HepG2 (cell line): ENCODE measurements around the gene RBP5. TPM values are rescaled to one million over a fixed set of nuclear protein-coding genes. Genes with fewer than 3 reads are reported as not detected.

Experiments used
- CEBPG ChIP-seq: IDR thresholded peaks from 2 replicates; pipeline ENCODE4 v1.6.1; 2016
- FOXK1 ChIP-seq: sonication (generic); formaldehyde crosslinking; IDR thresholded peaks from 2 replicates; pipeline ENCODE4 v1.4.0; 2020; ENCODE audit warnings: low read depth, missing genetic modification reagents, borderline replicate concordance
- GPBP1L1 ChIP-seq: sonication (generic); formaldehyde crosslinking; IDR thresholded peaks from 2 replicates; pipeline ENCODE4 v1.5.0; 2020; ENCODE audit warnings: mild to moderate bottlenecking, missing genetic modification reagents
- GTF3A ChIP-seq: sonication (generic); formaldehyde crosslinking; conservative IDR thresholded peaks from 2 replicates; pipeline ENCODE4 v1.4.0; 2020; ENCODE audit warnings: mild to moderate bottlenecking, missing genetic modification reagents
- HBP1 ChIP-seq: IDR thresholded peaks from 2 replicates; pipeline ENCODE4 v1.6.1; 2016; ENCODE audit warnings: low read depth, control low read depth
- HDAC6 ChIP-seq: fragments of 200-600 bp; sonication (generic); IDR thresholded peaks from 2 replicates; pipeline ENCODE4 v1.7.0; 2017; ENCODE audit warnings: mild to moderate bottlenecking, antibody characterized with exemption, low read length, low read depth
- MTF2 ChIP-seq: sonication (generic); formaldehyde crosslinking; IDR thresholded peaks from 2 replicates; pipeline ENCODE4 v1.5.0; 2020; ENCODE audit warnings: missing genetic modification reagents, borderline replicate concordance
- NFYC ChIP-seq: IDR thresholded peaks from 2 replicates; pipeline ENCODE4 v1.6.1; 2016; ENCODE audit warnings: missing genetic modification reagents, missing compliant biosample characterization
- NONO ChIP-seq, 2 experiments: fragments of 450-650 bp in 1 of 2; sonication (generic) in 1 of 2; formaldehyde crosslinking in 1 of 2; IDR thresholded peaks in 1 of 2; conservative IDR thresholded peaks in 1 of 2; 2 replicates each; pipeline versions ENCODE4 v1.6.1 to v1.8.0; 2017 to 2022; ENCODE audit warnings: mild to moderate bottlenecking in 1 of 2, missing genetic modification reagents in 1 of 2, moderate library complexity in 1 of 2
- PAXIP1 ChIP-seq: sonication (generic); formaldehyde crosslinking; conservative IDR thresholded peaks from 2 replicates; pipeline ENCODE4 v1.4.0; 2020; ENCODE audit warnings: mild to moderate bottlenecking, missing genetic modification reagents, moderate library complexity
- PBX3 ChIP-seq: sonication (generic); formaldehyde crosslinking; IDR thresholded peaks from 2 replicates; pipeline ENCODE4 v1.8.1; 2023; ENCODE audit warnings: missing genetic modification reagents, inconsistent platforms, borderline replicate concordance
- RBAK ChIP-seq: sonication (generic); formaldehyde crosslinking; IDR thresholded peaks from 2 replicates; pipeline ENCODE4 v1.5.1; 2020; ENCODE audit warnings: mild to moderate bottlenecking, missing genetic modification reagents
- SP4 ChIP-seq: sonication (generic); formaldehyde crosslinking; IDR thresholded peaks from 2 replicates; pipeline ENCODE4 v1.8.1; 2023; ENCODE audit warnings: mild to moderate bottlenecking, missing genetic modification reagents
- ZNF281 ChIP-seq: sonication (generic); formaldehyde crosslinking; IDR thresholded peaks from 2 replicates; pipeline ENCODE4 v1.4.0; 2020; ENCODE audit warnings: missing genetic modification reagents, borderline replicate concordance
- ZNF484 ChIP-seq: sonication (generic); formaldehyde crosslinking; IDR thresholded peaks from 2 replicates; pipeline ENCODE4 v1.5.1; 2020; ENCODE audit warnings: mild to moderate bottlenecking, low read depth, missing genetic modification reagents, borderline replicate concordance
- ZNF672 ChIP-seq: sonication (generic); formaldehyde crosslinking; IDR thresholded peaks from 2 replicates; pipeline ENCODE4 v1.8.1; 2022; ENCODE audit warnings: missing genetic modification reagents
- polyA plus RNA-seq, 8 experiments: library from polyadenylated mRNA; depleted of rRNA in 3 of 8; stranded (reverse) in 7 of 8; unstranded in 1 of 8; fragments of >200 nt; fragmentation: Illumina TruSeq in 4 of 8; extraction: Trizol in 4 of 8; gene quantifications; 2 replicates each; pipeline versions ENCODE4 v1.2.1 to v1.2.3, GENCODE V29; 2011 to 2016; ENCODE audit warnings: low read depth in 4 of 8, missing spikeins in 1 of 8, mixed read lengths in 1 of 8; ENCODE audit not compliant: insufficient read depth in 1 of 8
- total RNA-seq, 5 experiments: library from RNA; depleted of rRNA; stranded (reverse); fragments of >200 nt; fragmentation: Illumina TruSeq; extraction: Trizol; gene quantifications; 2 replicates each; pipeline ENCODE4 v1.2.3, GENCODE V29; 2016; ENCODE audit warnings: low read depth in 1 of 5

Gene RBP5
- total and polyA plus RNA-seq, 2 of the 13 experiments (the other 11 are each of a cell fraction or from before 2014, with no cell fraction given): 13.8 to 19.8 TPM

- no peak for TF ChIP-seq RBAK (CRISPR knock-in tag)
- no peak for TF ChIP-seq HBP1 (CRISPR knock-in tag)
- no peak for TF ChIP-seq NFYC
- no peak for TF ChIP-seq MTF2 (CRISPR knock-in tag)
- peak; percentile 97 for TF ChIP-seq PAXIP1 (CRISPR knock-in tag)
- no peak for TF ChIP-seq PBX3 (CRISPR knock-in tag)
- no peak for TF ChIP-seq GTF3A (CRISPR knock-in tag)
- no peak for TF ChIP-seq NONO (IDR thresholded peaks at IDR 0.05)
- TF ChIP-seq NONO (CRISPR knock-in tag; conservative IDR thresholded peaks at IDR 0.05): peak; percentile 71
- peak; percentile 67 for TF ChIP-seq ZNF281
- TF ChIP-seq CEBPG (CRISPR knock-in tag): peak; percentile 59
- no peak for TF ChIP-seq HDAC6
- peak; percentile 54; the same call in 1 of the 2 replicates for TF ChIP-seq FOXK1 (CRISPR knock-in tag)
- TF ChIP-seq SP4 (CRISPR knock-in tag): peak; percentile 43; the same call in 1 of the 2 replicates
- TF ChIP-seq ZNF484 (CRISPR knock-in tag): no peak
- no peak for TF ChIP-seq GPBP1L1 (CRISPR knock-in tag)
- no peak for TF ChIP-seq ZNF672 (CRISPR knock-in tag)
These were observed 4.7 kb downstream of the RBP5 start (continued) for GRCh38 chr12:7123806-7124522.
